Keratinocyte (primary cell): ENCODE results near the gene RPS18. TPM values are rescaled to one million over a fixed set of nuclear protein-coding genes. Genes with fewer than 3 reads are reported as not detected.
A peak's percentile ranks its signal among the peaks of the same experiment; 100 is the strongest.

ENCODE experiments used
- DNase-seq: peaks from one replicate; pipeline ENCODE4 v3.0.0-alpha.2; 2011; ENCODE audit warnings: low read depth, missing footprints, low spot score
- FAIRE-seq: peaks from 2 replicates; lab custom pipeline; 2011; peaks lifted over from hg19 to GRCh38; lab: Jason Lieb, UNC
- H2AFZ ChIP-seq: 2 replicates; pipeline ENCODE4 v1.6.0; 2012; ENCODE audit warnings: low read length, control low read depth, inconsistent platforms; ENCODE audit not compliant: control insufficient read depth
- H3K27ac ChIP-seq: 2 replicates; pipeline ENCODE4 v1.5.1; 2011; ENCODE audit warnings: low read length; ENCODE audit not compliant: control insufficient read depth, insufficient read depth
- H3K27me3 ChIP-seq: 3 replicates; pipeline ENCODE4 v1.6.0; 2011; ENCODE audit warnings: low read length; ENCODE audit not compliant: control insufficient read depth, insufficient read depth; ENCODE audit errors: extremely low read depth
- H3K36me3 ChIP-seq, 2 experiments: 2 replicates in 1 of 2; 3 replicates in 1 of 2; pipeline ENCODE4 v1.5.1; 2011; ENCODE audit warnings: low read length in 2 of 2, mild to moderate bottlenecking in 1 of 2; ENCODE audit not compliant: control insufficient read depth in 2 of 2, insufficient read depth in 2 of 2; ENCODE audit errors: extremely low read depth in 1 of 2
- H3K4me1 ChIP-seq: 3 replicates; pipeline ENCODE4 v1.5.1; 2011; ENCODE audit warnings: low read length; ENCODE audit not compliant: control insufficient read depth, insufficient read depth; ENCODE audit errors: extremely low read depth
- H3K4me2 ChIP-seq: 3 replicates; pipeline ENCODE4 v1.6.0; 2011; ENCODE audit warnings: low read depth, low read length; ENCODE audit not compliant: control insufficient read depth, insufficient read depth; ENCODE audit errors: extremely low read depth
- H3K4me3 ChIP-seq, 3 experiments: fragments of 200-600 bp in 1 of 3; sonication (generic) in 1 of 3; 2 replicates in 2 of 3; 3 replicates in 1 of 3; pipeline ENCODE4 v1.5.1; 2011 to 2016; ENCODE audit warnings: low read length in 3 of 3, mild to moderate bottlenecking in 3 of 3, control low read depth in 2 of 3, inconsistent platforms in 1 of 3, low read depth in 1 of 3, mixed read lengths in 1 of 3, mixed run types in 1 of 3, moderate library complexity in 1 of 3; ENCODE audit not compliant: control insufficient read depth in 2 of 3, insufficient read depth in 2 of 3; ENCODE audit errors: extremely low read depth in 1 of 3
- H3K79me2 ChIP-seq: 2 replicates; pipeline ENCODE4 v1.6.0; 2012; ENCODE audit warnings: low read length; ENCODE audit not compliant: control insufficient read depth, insufficient read depth
- H3K9ac ChIP-seq: 3 replicates; pipeline ENCODE4 v1.6.0; 2011; ENCODE audit warnings: low read length; ENCODE audit not compliant: control insufficient read depth, insufficient read depth; ENCODE audit errors: extremely low read depth
- H3K9me1 ChIP-seq: 3 replicates; pipeline ENCODE4 v1.6.0; 2011; ENCODE audit warnings: low read length; ENCODE audit not compliant: control insufficient read depth, insufficient read depth; ENCODE audit errors: extremely low read depth
- H3K9me3 ChIP-seq: 2 replicates; pipeline ENCODE4 v1.5.1; 2012; ENCODE audit warnings: low read depth, low read length; ENCODE audit not compliant: control insufficient read depth
- H4K20me1 ChIP-seq: 3 replicates; pipeline ENCODE4 v1.6.0; 2011; ENCODE audit warnings: low read length; ENCODE audit not compliant: control insufficient read depth, insufficient read depth; ENCODE audit errors: extremely low read depth
- CTCF ChIP-seq, 3 experiments: IDR thresholded peaks in 1 of 3; conservative IDR thresholded peaks in 1 of 3; optimal IDR thresholded peaks in 1 of 3; 2 replicates in 2 of 3; 3 replicates in 1 of 3; pipeline versions ENCODE3 to v1.5.1; 2011; ENCODE audit warnings: low read length in 3 of 3, mild to moderate bottlenecking in 3 of 3, moderate library complexity in 2 of 3, control low read depth in 1 of 3, inconsistent platforms in 1 of 3; ENCODE audit not compliant: insufficient read depth in 2 of 3; ENCODE audit errors: extremely low read depth in 1 of 3
- EZH2 ChIP-seq: IDR thresholded peaks from one replicate; pipeline ENCODE4 v1.6.1; 2012; ENCODE audit warnings: inconsistent platforms, mild to moderate bottlenecking, low read length, moderate library complexity
- dilution Hi-C: fragments of 300-500 bp; cut with MboI; formaldehyde crosslinking; loops from one replicate; pipeline ENCODE4 v1.7.0; 2020; ENCODE audit warnings: low sequenced_read_pairs; ENCODE audit not compliant: extremely low pct_ligation_motif_present
- polyA plus RNA-seq, 5 experiments: library from polyadenylated mRNA; depleted of rRNA in 3 of 5; stranded (reverse) in 3 of 5; stranded (forward) in 1 of 5; unstranded in 1 of 5; fragments of >200 nt; gene quantifications; 1 replicate in 1 of 5; 2 replicates in 3 of 5; 3 replicates in 1 of 5; pipeline versions ENCODE4 v1.2.1 to v1.2.3, GENCODE V29; 2011 to 2012; ENCODE audit warnings: missing spikeins in 2 of 5, low read depth in 1 of 5, low replicate concordance in 1 of 5

Gene RPS18
- polyA plus RNA-seq, 1 donor (not counting 4 experiments of a cell fraction or from before 2014, with no cell fraction given), result 6,374 TPM

DNA sequence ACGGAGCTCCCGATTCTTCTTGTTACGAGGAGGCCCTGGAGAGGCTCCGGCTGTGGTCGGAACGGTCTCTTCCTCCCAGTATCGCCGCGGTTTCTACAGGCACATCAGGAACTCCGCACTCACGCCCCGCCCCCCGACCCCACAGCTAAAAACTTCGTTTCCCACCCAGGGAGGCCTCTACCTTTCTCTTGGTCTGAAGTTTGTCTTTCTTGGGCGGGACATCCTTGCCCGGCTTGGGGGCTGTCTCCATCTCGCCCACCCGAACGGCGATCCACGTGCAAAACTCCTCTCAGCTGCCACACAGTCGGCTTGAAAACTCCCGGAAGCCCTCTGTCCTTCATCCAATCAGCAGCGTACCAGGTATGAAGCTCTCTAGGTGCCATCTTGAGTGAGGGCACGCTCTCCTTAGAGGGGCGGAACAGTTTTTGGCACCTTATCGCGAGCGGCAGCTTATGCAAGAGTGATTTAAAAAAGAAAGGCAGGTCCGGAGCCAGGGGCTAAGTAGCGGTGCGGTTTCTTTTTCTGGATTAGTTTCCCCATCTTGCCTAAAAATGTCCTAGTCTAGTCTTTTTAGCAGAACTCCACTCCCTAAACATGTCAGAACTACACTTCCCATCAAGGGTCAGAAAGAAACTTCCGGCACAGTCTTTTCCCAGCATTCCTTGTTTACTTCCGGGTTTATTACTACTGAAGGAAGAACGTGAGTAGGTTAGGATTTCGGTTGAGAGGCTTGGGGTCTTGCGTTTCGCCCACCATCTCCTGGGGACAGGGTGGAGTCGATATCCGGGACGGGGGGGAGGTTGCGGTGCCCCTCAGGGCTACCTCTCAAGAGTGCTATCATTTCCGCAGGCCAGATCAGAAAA, 17.3 kb downstream of the RPS18 start, which contains the start of the genes PFDN6 and WDR46:
PFDN6 (plus strand) TSS at position 681 of the 863 bp plus-strand sequence. CDS start 256 bp downstream, outside the sequence.
WDR46 (minus strand) TSS at position 319 of the 863 bp plus-strand sequence; CDS start at position 250, 69 bp downstream.
- no peak for TF ChIP-seq CTCF (optimal IDR thresholded peaks at IDR 0.05 in 1 of 3, IDR thresholded peaks at IDR 0.05 in 1 of 3, conservative IDR thresholded peaks at IDR 0.05 in 1 of 3; ENCODE audit: extremely low read depth in 1 of 3, insufficient read depth in 2 of 3, low read length in 3 of 3)
- no peak for TF ChIP-seq EZH2
- Histone ChIP-seq H4K20me1 (no peaks in the 10 kb centered on the region), H3K4me1 (peaks cover 20% of the 10 kb centered on the region), H3K9me1 (no peaks in the 10 kb centered on the region), H3K27me3 (no peaks in the 10 kb centered on the region), H3K9ac (peak within 1 kb of the TSS; percentile 95), H3K79me2 (peaks cover 49% of the 10 kb centered on the region), H3K9me3 (no peaks in the 10 kb centered on the region), H2AFZ (peak within 1 kb of the TSS; percentile 95), H3K4me2 (peak within 1 kb of the TSS; percentile 99), H3K36me3 (peaks cover 34 to 53% of the 10 kb centered on the region in 2 experiments), H3K27ac (peak within 1 kb of the TSS; percentile 85), H3K4me3 (peak within 1 kb of the TSS; percentile 54 to 98 (median 95))
- DNase-seq (no peak), FAIRE-seq (peak; percentile 41)
- dilution Hi-C loops, result no loop called here

GRCh38 chr6:33289784-33290315, 18.0 kb downstream of the RPS18 start:
- peak overlapping the region; percentile 99 for H3K4me2 ChIP-seq
- no peak for TF ChIP-seq CTCF (optimal IDR thresholded peaks at IDR 0.05 in 1 of 3, IDR thresholded peaks at IDR 0.05 in 1 of 3, conservative IDR thresholded peaks at IDR 0.05 in 1 of 3; ENCODE audit: extremely low read depth in 1 of 3, insufficient read depth in 2 of 3, low read length in 3 of 3)
- TF ChIP-seq EZH2, result no peak
- no peaks in the 10 kb centered on the region for H3K9me3 ChIP-seq
- peaks cover 49% of the 10 kb centered on the region for H3K79me2 ChIP-seq
- H3K4me1 ChIP-seq, result peaks cover 20% of the 10 kb centered on the region
- no peak for FAIRE-seq
- peaks cover 35 to 47% of the 10 kb centered on the region in 2 experiments for H3K36me3 ChIP-seq
- no peaks in the 10 kb centered on the region for H3K27me3 ChIP-seq
- DNase-seq, result no peak
- peak overlapping the region; percentile 95 for H2AFZ ChIP-seq
- dilution Hi-C loops, result no loop called here
- no peaks in the 10 kb centered on the region for H3K9me1 ChIP-seq
- H3K4me3 ChIP-seq, result peak overlapping the region; percentile 54 to 98 (median 95)
- H3K27ac ChIP-seq, result peak overlapping the region; percentile 85
- H4K20me1 ChIP-seq, result no peaks in the 10 kb centered on the region
- H3K9ac ChIP-seq, result peak overlapping the region; percentile 95
